Endothelial cell of umbilical vein (primary cell): ENCODE data around the gene SCAPER. TPM values are rescaled to one million over a fixed set of nuclear protein-coding genes. Genes with fewer than 3 reads are reported as not detected.

Experiments used
- BruUV-seq: library from RNA; stranded (reverse); fragments of 400-500 nt; replicated peaks from 2 replicates; lab custom pipeline; 2021; lab: Mats Ljungman, UMichigan
- CTCF ChIA-PET: fragments of 300-600, 350-600 bp; sonication (Branson Sonifier 250); formaldehyde crosslinking; loops from one replicate; lab custom pipeline; 2021; ENCODE audit warnings: antibody characterized with exemption, inconsistent platforms; lab: Charles Lee
- POLR2A ChIA-PET: fragments of 300-600, 350-600 bp; sonication (Branson Sonifier 250); formaldehyde crosslinking; loops from one replicate; lab custom pipeline; 2021; ENCODE audit warnings: antibody characterized with exemption, inconsistent platforms; lab: Charles Lee
- DNase-seq: peaks from one replicate; pipeline ENCODE4 v3.0.0-alpha.2; 2011; ENCODE audit warnings: low read depth, low spot score
- FAIRE-seq: peaks from 2 replicates; lab custom pipeline; 2011; peaks lifted over from hg19 to GRCh38; lab: Jason Lieb, UNC
- H2AFZ ChIP-seq: 2 replicates; pipeline ENCODE4 v1.6.0; 2012; ENCODE audit warnings: low read depth, low read length, control low read depth, inconsistent platforms
- H3K27ac ChIP-seq: 2 replicates; pipeline ENCODE4 v1.5.1; 2011; ENCODE audit warnings: low read depth, mild to moderate bottlenecking, control low read depth, low read length, moderate library complexity; ENCODE audit not compliant: insufficient read depth
- H3K27me3 ChIP-seq, 2 experiments: 2 replicates each; pipeline versions ENCODE4 v1.6.0 to v1.6.1; 2011; ENCODE audit warnings: low read length in 2 of 2, mixed read lengths in 1 of 2; ENCODE audit not compliant: control insufficient read depth in 2 of 2, insufficient read depth in 2 of 2
- H3K36me3 ChIP-seq, 2 experiments: 2 replicates in 1 of 2; 3 replicates in 1 of 2; pipeline ENCODE4 v1.5.1; 2011; ENCODE audit warnings: low read length in 2 of 2, mild to moderate bottlenecking in 1 of 2, moderate library complexity in 1 of 2; ENCODE audit not compliant: control insufficient read depth in 2 of 2, insufficient read depth in 2 of 2; ENCODE audit errors: extremely low read depth in 1 of 2
- H3K4me1 ChIP-seq: 3 replicates; pipeline ENCODE4 v1.5.1; 2011; ENCODE audit warnings: mild to moderate bottlenecking, low read length; ENCODE audit not compliant: control insufficient read depth, insufficient read depth; ENCODE audit errors: extremely low read depth
- H3K4me2 ChIP-seq: 2 replicates; pipeline ENCODE4 v1.6.1; 2011; ENCODE audit warnings: low read length, control low read depth, mixed read lengths; ENCODE audit not compliant: insufficient read depth
- H3K4me3 ChIP-seq, 3 experiments: fragments of 200-600 bp in 1 of 3; sonication (generic), shearing (Covaris generic) in 1 of 3; replicated peaks in 1 of 3; 2 replicates each; pipeline ENCODE4 v1.5.1; 2011 to 2016; ENCODE audit warnings: control low read depth in 3 of 3, low read length in 3 of 3, mild to moderate bottlenecking in 2 of 3, inconsistent platforms in 1 of 3, low read depth in 1 of 3, moderate library complexity in 1 of 3; ENCODE audit not compliant: insufficient read depth in 1 of 3
- H3K79me2 ChIP-seq: 2 replicates; pipeline ENCODE4 v1.6.0; 2012; ENCODE audit warnings: low read length, inconsistent platforms; ENCODE audit not compliant: control insufficient read depth, insufficient read depth
- H3K9ac ChIP-seq: replicated peaks from 2 replicates; pipeline ENCODE3; 2011; ENCODE audit warnings: low read length, control low read depth; ENCODE audit not compliant: insufficient read depth; ENCODE audit errors: extremely low read depth
- H3K9me1 ChIP-seq: replicated peaks from 3 replicates; pipeline ENCODE4 v1.6.0; 2011; ENCODE audit warnings: mild to moderate bottlenecking, low read length; ENCODE audit not compliant: control insufficient read depth, insufficient read depth; ENCODE audit errors: extremely low read depth
- H3K9me3 ChIP-seq: replicated peaks from 2 replicates; pipeline ENCODE4 v1.5.1; 2012; ENCODE audit warnings: low read length, inconsistent platforms; ENCODE audit not compliant: control insufficient read depth, insufficient read depth
- H4K20me1 ChIP-seq: replicated peaks from 2 replicates; pipeline ENCODE3; 2011; ENCODE audit warnings: mild to moderate bottlenecking, low read length; ENCODE audit not compliant: control insufficient read depth, insufficient read depth; ENCODE audit errors: extremely low read depth
- EZH2 ChIP-seq: IDR thresholded peaks from 2 replicates; pipeline ENCODE4 v1.6.1; 2012; ENCODE audit warnings: borderline replicate concordance, low read depth, mild to moderate bottlenecking, moderate library complexity, low read length, inconsistent platforms; ENCODE audit not compliant: severe bottlenecking
- JUN ChIP-seq: IDR thresholded peaks from 2 replicates; pipeline ENCODE4 v1.6.1; 2011; ENCODE audit warnings: borderline replicate concordance, low read depth; ENCODE audit not compliant: insufficient read length, insufficient read depth
- MYC ChIP-seq: IDR thresholded peaks from one replicate; pipeline ENCODE4 v1.6.1; 2011; ENCODE audit warnings: mild to moderate bottlenecking, low read depth, low read length
- POLR2AphosphoS5 ChIP-seq: IDR thresholded peaks from 2 replicates; pipeline ENCODE4 v1.6.1; 2012; ENCODE audit warnings: low read depth, mild to moderate bottlenecking, control low read depth, low read length, moderate library complexity; ENCODE audit not compliant: insufficient read depth
- dilution Hi-C: fragments of 300-500 bp; cut with MboI; formaldehyde crosslinking; loops from one replicate; pipeline ENCODE4 v1.15.0; 2019; ENCODE audit warnings: low sequenced_read_pairs; ENCODE audit not compliant: extremely low pct_ligation_motif_present
- intact Hi-C: fragments of 100-400 bp; cut with micrococcal nuclease; formaldehyde crosslinking; loops from one replicate; pipeline ENCODE4 v1.10.0; 2022
- polyA plus RNA-seq, 4 experiments: library from polyadenylated mRNA; depleted of rRNA in 3 of 4; stranded (reverse) in 3 of 4; unstranded in 1 of 4; fragments of >200 nt; gene quantifications; 2 replicates each; pipeline versions ENCODE4 v1.2.1 to v1.2.3, GENCODE V29; 2011 to 2012; ENCODE audit warnings: missing spikeins in 1 of 4
- total RNA-seq: library from RNA; stranded (reverse); gene quantifications from 2 replicates; pipeline ENCODE4 v1.2.3, GENCODE V29; 2021

SCAPER gene
- total and polyA plus RNA-seq, 2 donors (not counting 3 experiments of a cell fraction or from before 2014, with no cell fraction given): 2.7 to 12.7 TPM

GRCh38 chr15:76339305-76340197, 565.6 kb downstream of the SCAPER start:
- H3K4me2 ChIP-seq: peak overlapping the region; percentile 8
- no peaks in the 10 kb centered on the region for H3K79me2 ChIP-seq
- peak; percentile 62 for DNase-seq
- no peak overlapping the region for H3K9ac ChIP-seq
- ChIA-PET CTCF (interaction anchor here (1.1 to 1.6 kb wide), 2 partner anchors 149 to 503 kb away, joined by 3 to 4 read pairs; no protein-coding TSS in a partner anchor), POLR2A (interaction anchor here (0.6 to 0.7 kb wide), 2 partner anchors 26 to 154 kb away, joined by 3 to 5 read pairs; no protein-coding TSS in a partner anchor)
- TF ChIP-seq POLR2AphosphoS5: peak; percentile 22
- no peak for TF ChIP-seq MYC
- dilution Hi-C loops (no loop called here), intact Hi-C loops (loop anchor here (1.0 to 10.0 kb wide), 2 partner anchors 28 to 525 kb away; partner anchors contain the start of gene ETFA)
- peaks cover 24% of the 10 kb centered on the region for H3K4me1 ChIP-seq
- H3K9me3 ChIP-seq: no peaks in the 10 kb centered on the region
- peak overlapping the region in 1 of 3 experiments; percentile 20 for H3K4me3 ChIP-seq
- H4K20me1 ChIP-seq: no peaks in the 10 kb centered on the region
- H3K9me1 ChIP-seq: no peaks in the 10 kb centered on the region
- no peak for FAIRE-seq
- BruUV-seq: no TSS peak
- peaks cover 77 to 100% of the 10 kb centered on the region in 2 experiments for H3K27me3 ChIP-seq
- H2AFZ ChIP-seq: no peak overlapping the region
- H3K27ac ChIP-seq: no peak overlapping the region
- no peaks in the 10 kb centered on the region for H3K36me3 ChIP-seq

GRCh38 chr15:76338486-76339304, 566.4 kb downstream of the SCAPER start:
- Histone ChIP-seq H3K9me1 (no peaks in the 10 kb centered on the region), H3K4me3 (no peak overlapping the region), H4K20me1 (no peaks in the 10 kb centered on the region), H3K79me2 (no peaks in the 10 kb centered on the region), H3K27me3 (peaks cover 70 to 96% of the 10 kb centered on the region in 2 experiments), H3K9me3 (no peaks in the 10 kb centered on the region), H2AFZ (no peak overlapping the region), H3K4me1 (peaks cover 24% of the 10 kb centered on the region), H3K9ac (no peak overlapping the region), H3K36me3 (no peaks in the 10 kb centered on the region), H3K27ac (no peak overlapping the region), H3K4me2 (no peak overlapping the region)
- dilution Hi-C loops: no loop called here
- DNase-seq: no peak
- ChIA-PET CTCF (no interaction called here), POLR2A (no interaction called here)
- TF ChIP-seq JUN (no peak), EZH2 (peak; percentile 98)
- no peak for FAIRE-seq
- BruUV-seq: no TSS peak
- intact Hi-C loops: no loop called here
